Astrocyte (in vitro differentiated cells and primary cell): ENCODE data around the gene NR6A1. TPM values are rescaled to one million over a fixed set of nuclear protein-coding genes. Genes with fewer than 3 reads are reported as not detected.

Experiments
- DNase-seq: peaks from one replicate; pipeline ENCODE4 v3.0.0-alpha.2; 2010; ENCODE audit warnings: low read depth
- FAIRE-seq: peaks from 2 replicates; lab custom pipeline; 2011; peaks lifted over from hg19 to GRCh38; lab: Jason Lieb, UNC
- H2AFZ ChIP-seq: 2 replicates; pipeline ENCODE4 v1.6.0; 2012; ENCODE audit warnings: low read depth, low read length, inconsistent platforms
- H3K27ac ChIP-seq: 2 replicates; pipeline ENCODE4 v1.5.1; 2011; ENCODE audit warnings: low read depth, low read length, inconsistent platforms
- H3K27me3 ChIP-seq: 2 replicates; pipeline ENCODE4 v1.6.0; 2011; ENCODE audit warnings: low read length, inconsistent platforms; ENCODE audit not compliant: insufficient read depth
- H3K36me3 ChIP-seq: 2 replicates; pipeline ENCODE4 v1.5.1; 2011; ENCODE audit warnings: low read length, inconsistent platforms; ENCODE audit not compliant: insufficient read depth
- H3K4me1 ChIP-seq: 2 replicates; pipeline ENCODE4 v1.5.1; 2011; ENCODE audit warnings: low read length, inconsistent platforms; ENCODE audit not compliant: insufficient read depth
- H3K4me2 ChIP-seq: 2 replicates; pipeline ENCODE4 v1.6.0; 2012; ENCODE audit warnings: low read length, inconsistent platforms
- H3K4me3 ChIP-seq: 2 replicates; pipeline ENCODE4 v1.5.1; 2011; ENCODE audit warnings: low read depth, mild to moderate bottlenecking, low read length, inconsistent platforms; ENCODE audit not compliant: insufficient read depth
- H3K79me2 ChIP-seq: 2 replicates; pipeline ENCODE4 v1.6.0; 2012; ENCODE audit warnings: mild to moderate bottlenecking, low read length, inconsistent platforms; ENCODE audit not compliant: insufficient read depth
- H3K9ac ChIP-seq: 2 replicates; pipeline ENCODE4 v1.6.0; 2012; ENCODE audit warnings: mild to moderate bottlenecking, low read length, inconsistent platforms
- H3K9me3 ChIP-seq: 2 replicates; pipeline ENCODE4 v1.5.1; 2012; ENCODE audit warnings: low read depth, mild to moderate bottlenecking, low read length, inconsistent platforms; ENCODE audit not compliant: insufficient read depth
- H4K20me1 ChIP-seq: 2 replicates; pipeline ENCODE4 v1.6.0; 2012; ENCODE audit warnings: low read length, inconsistent platforms; ENCODE audit not compliant: insufficient read depth
- H3K27ac Mint-ChIP-seq: one replicate; pipeline ENCODE4 v1.8.0; 2021; ENCODE audit warnings: mild to moderate bottlenecking, mixed read lengths; ENCODE audit not compliant: unreplicated experiment
- H3K27me3 Mint-ChIP-seq: one replicate; pipeline ENCODE4 v1.8.0; 2021; ENCODE audit warnings: low read depth, mixed read lengths; ENCODE audit not compliant: unreplicated experiment
- H3K36me3 Mint-ChIP-seq: one replicate; pipeline ENCODE4 v1.8.0; 2021; ENCODE audit warnings: low read depth, mixed read lengths; ENCODE audit not compliant: unreplicated experiment
- H3K4me1 Mint-ChIP-seq: one replicate; pipeline ENCODE4 v1.8.0; 2021; ENCODE audit warnings: low read depth, mixed read lengths; ENCODE audit not compliant: unreplicated experiment
- H3K4me3 Mint-ChIP-seq: one replicate; pipeline ENCODE4 v1.8.0; 2021; ENCODE audit warnings: mild to moderate bottlenecking, moderate library complexity, mixed read lengths; ENCODE audit not compliant: unreplicated experiment
- H3K9me3 Mint-ChIP-seq: one replicate; pipeline ENCODE4 v1.8.0; 2021; ENCODE audit warnings: mild to moderate bottlenecking, mixed read lengths; ENCODE audit not compliant: unreplicated experiment
- CTCF ChIP-seq: IDR thresholded peaks from 2 replicates; pipeline ENCODE4 v1.5.1; 2011; ENCODE audit warnings: low read depth, mild to moderate bottlenecking, inconsistent platforms, low read length, moderate library complexity; ENCODE audit not compliant: insufficient read depth
- EZH2 ChIP-seq: IDR thresholded peaks from 2 replicates; pipeline ENCODE4 v1.6.1; 2012; ENCODE audit warnings: mild to moderate bottlenecking, low read length, inconsistent platforms; ENCODE audit not compliant: insufficient read depth
- total RNA-seq: library from RNA; stranded (reverse); gene quantifications from 2 replicates; pipeline ENCODE4 v1.2.1, GENCODE V29; 2021

Gene NR6A1
- total RNA-seq, 1 donor from 2014 or later = 20.8 TPM

GRCh38 chr9:124485201-124485600 is 285.9 kb downstream of the NR6A1 start:
- Histone ChIP-seq H2AFZ (no peak overlapping the region), H3K4me2 (no peak overlapping the region), H3K27ac (no peak overlapping the region), H3K36me3 (no peaks in the 10 kb centered on the region), H3K4me1 (no peaks in the 10 kb centered on the region), H3K79me2 (no peaks in the 10 kb centered on the region), H3K9me3 (no peaks in the 10 kb centered on the region), H3K9ac (no peak overlapping the region), H4K20me1 (no peaks in the 10 kb centered on the region), H3K27me3 (peaks cover 51% of the 10 kb centered on the region), H3K4me3 (no peak overlapping the region)
- TF ChIP-seq EZH2 (no peak), CTCF (no peak)
- DNase-seq (no peak), FAIRE-seq (no peak)
- H3K36me3 Mint-ChIP-seq = peaks cover 3% of the 10 kb centered on the region
- H3K9me3 Mint-ChIP-seq = peaks cover 4% of the 10 kb centered on the region
- no peak overlapping the region for H3K4me3 Mint-ChIP-seq
- H3K27me3 Mint-ChIP-seq = peaks cover 49% of the 10 kb centered on the region
- no peak overlapping the region for H3K27ac Mint-ChIP-seq
- H3K4me1 Mint-ChIP-seq = peaks cover 2% of the 10 kb centered on the region

- no peak for TF ChIP-seq EZH2
- no peak for TF ChIP-seq CTCF
- Histone ChIP-seq H3K4me1 (no peaks in the 10 kb centered on the region), H3K27ac (no peak overlapping the region), H4K20me1 (no peaks in the 10 kb centered on the region), H3K9me3 (no peaks in the 10 kb centered on the region), H2AFZ (no peak overlapping the region), H3K27me3 (peaks cover 52% of the 10 kb centered on the region), H3K4me3 (no peak overlapping the region), H3K36me3 (no peaks in the 10 kb centered on the region), H3K4me2 (no peak overlapping the region), H3K9ac (no peak overlapping the region), H3K79me2 (no peaks in the 10 kb centered on the region)
- DNase-seq = no peak
- no peak overlapping the region for H3K27ac Mint-ChIP-seq
- H3K36me3 Mint-ChIP-seq = peaks cover 3% of the 10 kb centered on the region
- H3K9me3 Mint-ChIP-seq = peaks cover 4% of the 10 kb centered on the region
- no peak for FAIRE-seq
- H3K27me3 Mint-ChIP-seq = peaks cover 44% of the 10 kb centered on the region
- H3K4me3 Mint-ChIP-seq = no peak overlapping the region
- no peaks in the 10 kb centered on the region for H3K4me1 Mint-ChIP-seq
Observed at GRCh38 chr9:124483481-124483880, 287.6 kb downstream of the NR6A1 start.

GRCh38 chr9:124482431-124483031 is 288.6 kb downstream of the NR6A1 start:
- peaks cover 4% of the 10 kb centered on the region for H3K9me3 Mint-ChIP-seq
- FAIRE-seq (no peak), DNase-seq (no peak)
- H3K36me3 Mint-ChIP-seq = peaks cover 3% of the 10 kb centered on the region
- Histone ChIP-seq H3K79me2 (no peaks in the 10 kb centered on the region), H4K20me1 (no peaks in the 10 kb centered on the region), H3K36me3 (no peaks in the 10 kb centered on the region), H3K4me2 (no peak overlapping the region), H3K4me1 (peaks cover under 1% of the 10 kb centered on the region), H3K27me3 (peaks cover 48% of the 10 kb centered on the region), H3K9me3 (no peaks in the 10 kb centered on the region), H3K9ac (no peak overlapping the region), H3K4me3 (no peak overlapping the region), H2AFZ (no peak overlapping the region), H3K27ac (no peak overlapping the region)
- TF ChIP-seq EZH2 = no peak
- TF ChIP-seq CTCF = no peak
- no peaks in the 10 kb centered on the region for H3K4me1 Mint-ChIP-seq
- no peak overlapping the region for H3K4me3 Mint-ChIP-seq
- H3K27ac Mint-ChIP-seq = no peak overlapping the region
- H3K27me3 Mint-ChIP-seq = peaks cover 45% of the 10 kb centered on the region
